LNCaP clone FGC (cell line): ENCODE measurements around the gene LRRC47.
A peak's percentile ranks its signal among the peaks of the same experiment; 100 is the strongest.
"Not testable (repeated sequence)": the region's sequence is repeated elsewhere in the genome, so short reads cannot be mapped to it uniquely, and the experiment has no call there.

Experiments
- DNase-seq: peaks from one replicate; pipeline ENCODE4 v3.0.0-alpha.2; 2011; ENCODE audit warnings: low read depth
- H3K4me3 ChIP-seq: 2 replicates; pipeline ENCODE4 v1.5.1; 2011; ENCODE audit warnings: mild to moderate bottlenecking, low read depth, low read length, control low read depth
- TF ChIP-seq, protein P1 (sequence below): IDR thresholded peaks from 2 replicates; pipeline ENCODE4 v1.5.1; 2012; ENCODE audit warnings: mild to moderate bottlenecking; ENCODE audit not compliant: control insufficient read depth, insufficient read depth; ENCODE audit errors: extremely low read depth

LRRC47 gene

DNA sequence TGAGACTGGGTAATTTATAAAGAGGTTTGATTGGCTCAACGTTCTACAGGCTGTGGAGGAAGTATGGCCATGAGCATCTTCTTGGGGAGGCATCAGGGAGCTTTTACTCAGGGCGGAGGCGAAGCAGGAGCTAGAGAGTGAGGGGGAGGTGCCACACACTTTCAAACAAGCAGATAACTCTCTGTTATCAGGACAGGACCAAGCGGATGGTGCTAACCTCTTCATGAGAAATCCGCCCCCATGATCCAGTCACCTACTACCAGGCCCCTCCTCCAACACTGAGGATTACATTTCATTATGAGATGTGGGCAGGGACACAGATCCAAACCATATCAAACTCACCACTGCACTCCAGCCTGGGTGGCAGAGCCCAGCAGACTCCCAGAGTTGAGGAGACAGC is 11.5 kb upstream of the LRRC47 start:
- TF ChIP-seq, protein P1, sequence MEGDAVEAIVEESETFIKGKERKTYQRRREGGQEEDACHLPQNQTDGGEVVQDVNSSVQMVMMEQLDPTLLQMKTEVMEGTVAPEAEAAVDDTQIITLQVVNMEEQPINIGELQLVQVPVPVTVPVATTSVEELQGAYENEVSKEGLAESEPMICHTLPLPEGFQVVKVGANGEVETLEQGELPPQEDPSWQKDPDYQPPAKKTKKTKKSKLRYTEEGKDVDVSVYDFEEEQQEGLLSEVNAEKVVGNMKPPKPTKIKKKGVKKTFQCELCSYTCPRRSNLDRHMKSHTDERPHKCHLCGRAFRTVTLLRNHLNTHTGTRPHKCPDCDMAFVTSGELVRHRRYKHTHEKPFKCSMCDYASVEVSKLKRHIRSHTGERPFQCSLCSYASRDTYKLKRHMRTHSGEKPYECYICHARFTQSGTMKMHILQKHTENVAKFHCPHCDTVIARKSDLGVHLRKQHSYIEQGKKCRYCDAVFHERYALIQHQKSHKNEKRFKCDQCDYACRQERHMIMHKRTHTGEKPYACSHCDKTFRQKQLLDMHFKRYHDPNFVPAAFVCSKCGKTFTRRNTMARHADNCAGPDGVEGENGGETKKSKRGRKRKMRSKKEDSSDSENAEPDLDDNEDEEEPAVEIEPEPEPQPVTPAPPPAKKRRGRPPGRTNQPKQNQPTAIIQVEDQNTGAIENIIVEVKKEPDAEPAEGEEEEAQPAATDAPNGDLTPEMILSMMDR = no peak
- H3K4me3 ChIP-seq = no peak overlapping the region
- DNase-seq = no peak

DNA sequence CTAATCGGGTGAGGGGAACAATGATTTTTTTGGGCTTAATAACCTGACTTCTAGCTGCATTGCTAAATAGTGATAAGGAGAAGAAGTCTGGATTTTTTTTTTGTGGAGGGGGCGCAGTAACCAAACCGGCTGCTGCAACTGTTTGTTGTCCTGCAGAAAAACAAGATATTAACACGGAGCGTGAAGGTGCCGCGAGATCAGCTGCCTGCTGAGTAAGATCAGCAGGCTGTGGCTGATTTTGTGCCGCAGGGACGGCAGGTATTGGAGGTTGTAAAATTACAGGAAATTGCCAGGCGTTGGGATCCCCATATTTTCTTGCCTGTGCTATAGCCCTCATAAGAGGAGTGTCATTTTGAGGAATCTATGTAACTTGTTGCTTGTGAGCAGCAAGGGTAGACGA is 8.7 kb upstream of the LRRC47 start:
- H3K4me3 ChIP-seq = no peak overlapping the region
- TF ChIP-seq, protein P1 = no peak
- no peak for DNase-seq

DNA sequence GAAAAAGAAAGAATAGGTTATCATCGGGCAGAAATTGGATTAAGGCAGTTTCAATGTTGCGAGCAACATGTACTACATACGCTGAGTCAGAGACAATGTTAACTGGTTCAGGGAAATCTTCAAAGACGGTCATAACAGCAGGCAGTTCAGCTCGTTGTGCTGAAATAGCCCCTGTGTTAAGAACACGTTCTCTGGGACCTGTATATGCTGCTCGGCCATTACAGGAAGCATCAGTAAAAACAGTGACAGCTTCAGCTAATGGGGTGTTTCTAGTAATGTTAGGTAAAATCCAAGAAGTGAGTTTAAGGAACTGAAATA is 8.3 kb upstream of the LRRC47 start:
- DNase-seq, H3K4me3 ChIP-seq: not testable (repeated sequence)

DNA sequence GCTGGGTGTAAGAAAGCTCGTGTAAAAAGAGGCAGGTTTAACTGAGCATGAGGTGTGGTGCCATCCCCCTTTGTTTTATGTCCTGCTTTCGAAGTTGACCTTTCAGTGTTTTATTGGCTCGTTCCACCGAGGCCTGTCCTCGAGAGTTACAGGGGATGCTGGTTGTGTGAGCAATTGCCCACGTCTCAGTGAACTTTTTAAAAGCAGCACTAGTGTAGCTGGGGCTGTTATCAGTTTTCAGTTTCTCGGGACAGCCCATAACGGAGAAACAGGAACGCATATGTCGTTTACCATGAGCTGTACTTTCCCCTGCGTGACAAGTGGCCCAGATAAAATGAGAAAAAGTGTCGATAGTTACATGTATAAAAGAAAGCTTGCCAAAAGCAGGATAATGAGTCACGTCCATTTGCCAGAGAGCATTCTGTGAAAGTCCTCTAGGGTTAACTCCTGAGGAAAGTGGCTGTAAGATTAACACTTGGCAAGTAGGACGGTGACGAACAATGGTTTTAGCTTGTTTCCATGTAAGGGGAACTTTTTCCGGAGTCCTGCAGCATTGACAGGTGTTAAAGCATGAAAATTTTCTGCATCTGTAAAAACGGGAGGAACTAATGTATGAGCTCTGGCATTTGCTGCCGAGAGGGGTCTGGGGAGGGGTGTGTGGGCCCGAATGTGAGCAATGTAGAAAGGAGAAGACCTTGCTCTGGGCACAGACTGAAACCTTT is 7.8 kb upstream of the LRRC47 start:
- TF ChIP-seq, protein P1 = no peak
- no peak overlapping the region for H3K4me3 ChIP-seq
- DNase-seq = no peak

DNA sequence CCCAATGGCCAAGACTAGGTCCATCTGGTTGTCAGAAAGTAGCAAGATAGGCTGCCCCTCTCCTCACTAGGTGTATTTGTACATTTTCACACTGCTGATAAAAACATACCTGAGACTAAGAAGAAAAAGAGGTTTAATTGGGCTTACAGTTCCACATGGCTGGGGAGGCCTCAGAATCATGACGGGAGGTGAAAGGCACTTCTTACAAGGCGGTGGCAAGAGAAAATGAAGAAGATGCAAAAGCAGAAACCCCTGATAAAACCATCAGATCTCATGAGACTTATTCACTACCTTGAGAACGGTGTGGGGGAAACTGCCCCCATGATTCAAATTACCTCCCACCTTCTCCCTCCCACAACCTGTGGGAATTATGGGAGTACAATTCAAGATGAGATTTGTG is 4.5 kb upstream of the LRRC47 start:
- H3K4me3 ChIP-seq, DNase-seq: not testable (repeated sequence)

DNA sequence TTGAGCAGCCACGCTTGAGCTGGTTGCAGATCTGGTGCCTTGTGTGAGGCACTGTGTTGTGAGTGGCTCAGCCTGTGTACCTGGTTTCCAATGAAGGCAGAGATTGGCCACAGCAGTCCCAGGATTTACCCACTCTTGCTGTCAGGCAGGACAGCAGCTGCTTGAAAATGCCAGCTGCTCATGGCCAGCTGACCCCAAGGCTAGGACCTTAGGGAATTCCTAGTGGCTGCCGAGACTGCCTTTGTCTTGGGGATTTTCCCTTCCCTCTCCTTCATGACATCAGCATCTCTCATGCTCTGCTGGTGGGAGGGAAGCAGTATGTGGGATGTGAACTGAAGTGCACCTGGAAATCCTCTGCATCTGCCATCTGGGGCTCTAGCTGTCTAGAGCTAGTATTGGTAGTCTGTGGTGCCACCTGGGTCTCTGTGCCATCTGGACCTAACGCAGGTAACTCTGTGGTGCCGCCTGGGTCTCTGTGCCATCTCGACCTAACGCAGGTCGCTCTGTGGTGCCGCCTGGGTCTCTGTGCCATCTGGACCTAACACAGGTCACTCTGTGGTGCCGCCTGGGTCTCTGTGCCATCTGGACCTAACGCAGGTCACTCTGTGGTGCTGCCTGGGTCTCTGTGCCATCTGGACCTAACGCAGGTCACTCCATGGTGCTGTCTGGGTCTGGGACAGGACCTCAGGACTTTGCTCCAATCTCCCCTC is 3.8 kb upstream of the LRRC47 start:
- no peak overlapping the region for H3K4me3 ChIP-seq
- TF ChIP-seq, protein P1 = no peak
- no peak for DNase-seq

DNA sequence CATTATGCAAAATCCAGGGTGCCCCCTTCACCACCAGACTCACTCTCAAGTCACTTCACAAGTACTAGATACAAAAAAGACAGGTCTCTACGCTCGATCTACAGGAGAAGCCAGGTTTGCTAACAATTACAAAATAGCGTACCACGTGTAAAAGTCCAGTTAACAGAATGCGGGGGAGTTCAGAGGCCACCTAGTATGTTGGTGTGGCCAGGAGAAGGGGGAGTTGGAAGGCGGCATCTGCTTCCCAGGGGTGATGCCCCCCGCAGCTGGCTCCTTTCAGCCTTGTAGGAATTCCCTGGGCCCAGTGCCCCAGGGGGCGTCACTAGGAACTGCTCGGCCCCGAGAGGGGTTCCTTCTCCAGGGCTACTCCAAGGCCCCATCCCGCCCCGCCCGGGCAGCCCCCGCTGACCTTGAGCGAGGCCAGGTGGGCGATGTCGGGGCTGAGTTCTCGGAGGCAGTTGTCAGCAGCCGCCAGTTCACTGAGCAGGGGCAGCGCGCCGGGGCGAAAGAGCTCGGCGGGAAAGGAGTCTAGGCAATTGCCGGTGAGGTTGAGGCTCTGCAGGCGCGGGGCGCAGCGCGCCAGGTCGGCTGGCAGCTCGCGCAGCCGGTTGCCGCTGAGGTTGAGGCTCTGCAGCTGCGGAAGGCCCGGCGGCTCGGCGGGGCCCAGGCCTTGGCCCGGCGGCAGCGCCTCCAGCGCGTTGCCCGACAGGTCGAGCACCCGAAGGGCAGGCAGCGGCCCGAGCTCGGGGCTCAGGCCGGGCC is 664 bp downstream of the LRRC47 start:
- TF ChIP-seq, protein P1 = no peak
- DNase-seq = no peak
- peak overlapping the region; percentile 93 for H3K4me3 ChIP-seq
